Ascending aorta (tissue), 2 donors: Measurements from ENCODE around the gene INTS15. TPM values are rescaled to one million over a fixed set of nuclear protein-coding genes. Genes with fewer than 3 reads are reported as not detected.
A peak's percentile ranks its signal among the peaks of the same experiment; 100 is the strongest.

Experiments
- DNase-seq, 2 donors: peaks; one replicate each; pipeline ENCODE4 v3.0.0-alpha.2; 2019; ENCODE audit warnings: low spot score in 2 of 2
- H3K27ac ChIP-seq, 2 donors: fragments of 200-600 bp; sonication (generic); one replicate each; pipeline ENCODE4 v1.5.1; 2016 to 2017; ENCODE audit warnings: mild to moderate bottlenecking in 1 of 2
- H3K27me3 ChIP-seq: fragments of 200-600 bp; sonication (generic); one replicate; pipeline ENCODE4 v1.5.1; 2017
- H3K36me3 ChIP-seq, 2 donors: fragments of 200-600 bp; sonication (generic); one replicate each; pipeline ENCODE4 v1.5.1; 2016
- H3K4me1 ChIP-seq, 2 donors: fragments of 200-600 bp; sonication (generic); one replicate each; pipeline ENCODE4 v1.5.1; 2016 to 2017; ENCODE audit warnings: mild to moderate bottlenecking in 1 of 2
- H3K4me3 ChIP-seq, 2 donors: fragments of 200-600 bp; sonication (generic); one replicate each; pipeline ENCODE4 v1.5.1; 2016 to 2017; ENCODE audit warnings: mild to moderate bottlenecking in 1 of 2
- H3K9me3 ChIP-seq, 2 donors: fragments of 200-600 bp; sonication (generic); one replicate each; pipeline ENCODE4 v1.5.1; 2016
- CTCF ChIP-seq, 3 experiments: fragments of 200-600 bp in 2 of 3; fragments of 450-650 bp in 1 of 3; sonication (generic) in 2 of 3; IDR thresholded peaks; one replicate each; pipeline ENCODE4 v1.5.1; 2016 to 2019; ENCODE audit warnings: antibody characterized with exemption in 3 of 3, mild to moderate bottlenecking in 1 of 3, moderate library complexity in 1 of 3
- intact Hi-C: fragments of 100-400 bp; cut with DNase I; formaldehyde crosslinking; loops from one replicate; pipeline ENCODE4 v1.15.1; 2023
- total RNA-seq: library from RNA; depleted of rRNA; stranded (reverse); fragments of >200 nt; gene quantifications from one replicate; pipeline ENCODE4 v1.1.0, GENCODE V29; 2016

The INTS15 gene
- total RNA-seq, 1 donor from 2014 or later: 15.2 TPM

DNA sequence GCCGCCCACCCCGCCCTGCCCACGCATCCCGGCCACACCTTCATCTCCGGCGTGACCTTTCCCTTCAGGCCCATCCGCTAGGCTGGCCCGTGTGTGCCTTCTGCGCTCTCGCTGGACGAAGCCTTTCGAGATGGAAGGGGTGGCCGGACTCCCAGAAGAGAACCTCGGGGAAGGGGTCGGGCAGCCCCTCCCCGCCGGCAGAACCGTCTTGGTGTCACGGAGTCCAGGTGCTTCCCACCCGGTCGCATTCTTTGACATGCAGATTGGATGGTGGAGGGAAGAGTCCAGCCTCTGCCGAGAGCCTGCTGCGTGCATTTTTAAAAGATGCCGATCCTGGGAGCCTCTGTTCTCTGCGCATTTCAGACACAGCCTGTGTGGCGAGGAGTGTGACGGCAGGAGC is 18.3 kb downstream of the INTS15 start:
- Histone ChIP-seq H3K4me1 (no peaks in the 10 kb centered on the region), H3K27me3 (no peaks in the 10 kb centered on the region), H3K27ac (no peak overlapping the region), H3K9me3 (no peaks in the 10 kb centered on the region), H3K36me3 (peaks cover 15 to 63% of the 10 kb centered on the region in 2 donors), H3K4me3 (no peak overlapping the region)
- intact Hi-C loops: no loop called here
- TF ChIP-seq CTCF (IDR thresholded peaks at IDR 0.05): no peak
- DNase-seq: no peak

GRCh38 chr7:6608794-6609193 is 19.0 kb downstream of the INTS15 start:
- Histone ChIP-seq H3K27ac (no peak overlapping the region), H3K4me3 (no peak overlapping the region), H3K9me3 (no peaks in the 10 kb centered on the region), H3K4me1 (no peaks in the 10 kb centered on the region), H3K36me3 (peaks cover 9 to 56% of the 10 kb centered on the region in 2 donors), H3K27me3 (no peaks in the 10 kb centered on the region)
- DNase-seq: no peak
- intact Hi-C loops: no loop called here
- no peak for TF ChIP-seq CTCF (IDR thresholded peaks at IDR 0.05)

DNA sequence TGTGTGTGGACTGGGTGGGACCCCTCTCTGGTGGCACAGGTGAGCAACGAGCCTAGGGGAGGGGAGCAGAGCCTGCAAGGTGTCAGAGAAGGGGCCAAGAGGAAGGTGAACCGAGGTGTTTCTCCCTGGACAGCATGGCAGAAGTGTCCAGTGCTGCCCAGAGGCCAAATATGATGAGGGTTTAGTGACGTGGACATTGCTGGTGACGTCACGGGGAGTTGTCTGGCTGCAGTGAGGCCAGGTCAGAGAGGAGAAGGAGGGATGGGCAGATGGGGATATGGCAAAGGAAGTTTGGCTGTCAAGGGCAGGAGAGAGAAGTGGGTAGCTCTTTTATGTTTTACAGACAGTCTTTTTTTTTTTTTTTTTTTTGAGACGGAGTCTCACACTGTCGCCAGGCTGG is 23.0 kb downstream of the INTS15 start:
- intact Hi-C loops: no loop called here
- no peak for DNase-seq
- Histone ChIP-seq H3K36me3 (peaks cover 10 to 21% of the 10 kb centered on the region in 2 donors), H3K9me3 (no peaks in the 10 kb centered on the region), H3K4me1 (peaks cover 3 to 12% of the 10 kb centered on the region in 2 donors), H3K4me3 (no peak overlapping the region), H3K27ac (no peak overlapping the region), H3K27me3 (no peaks in the 10 kb centered on the region)
- TF ChIP-seq CTCF (IDR thresholded peaks at IDR 0.05): no peak

- intact Hi-C loops: no loop called here
- Histone ChIP-seq H3K36me3 (peaks cover 4 to 13% of the 10 kb centered on the region in 2 donors), H3K27ac (no peak overlapping the region), H3K9me3 (no peaks in the 10 kb centered on the region), H3K4me3 (no peak overlapping the region), H3K4me1 (peaks cover 3 to 12% of the 10 kb centered on the region in 2 donors), H3K27me3 (no peaks in the 10 kb centered on the region)
- DNase-seq: no peak
- no peak for TF ChIP-seq CTCF (IDR thresholded peaks at IDR 0.05)
Measured at GRCh38 chr7:6613706-6614105, 23.9 kb downstream of the INTS15 start.

DNA sequence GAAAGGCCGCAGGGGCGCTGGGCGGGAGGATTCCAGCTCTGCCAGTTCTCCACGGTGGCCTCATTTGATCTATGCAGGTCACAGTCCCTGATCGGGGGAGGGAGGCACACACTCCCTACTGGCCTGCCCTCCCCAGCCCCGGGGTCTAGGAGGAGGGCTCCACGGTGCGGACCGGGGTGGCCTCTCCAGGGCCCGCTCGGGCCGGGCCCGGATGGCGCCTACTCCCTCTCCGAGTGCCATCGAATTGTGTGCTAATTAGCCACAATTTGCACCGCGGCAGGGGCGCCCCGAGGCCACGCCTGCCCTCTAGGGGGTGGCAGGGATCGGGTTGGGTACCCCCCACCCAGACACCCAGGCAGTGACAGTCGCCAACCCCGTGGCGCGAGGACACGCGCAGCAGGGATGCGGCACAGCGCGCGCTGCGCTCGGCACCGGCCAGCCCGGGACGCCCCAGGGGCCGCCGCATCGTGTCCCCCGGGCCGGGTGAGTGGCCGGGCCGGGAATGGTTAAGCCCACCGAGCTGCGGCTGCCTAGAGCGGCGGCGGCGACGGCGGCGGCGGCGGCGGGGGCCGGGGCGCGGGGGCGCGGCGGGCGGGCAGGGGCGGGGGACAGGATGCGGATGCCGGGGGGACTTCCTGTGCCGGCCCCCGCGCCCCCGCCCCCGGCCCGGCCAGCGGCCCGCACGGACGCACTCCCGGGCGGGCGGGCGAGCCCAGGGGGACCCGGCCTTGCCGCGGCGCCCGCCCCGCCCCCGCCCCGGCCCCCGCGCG is 25.3 kb downstream of the INTS15 start, which contains the start of gene ZNF853:
Gene ZNF853 (plus strand): TSS at position 658 of the 770 bp plus-strand sequence. CDS start 565 bp downstream, outside the sequence.
- H3K4me1 ChIP-seq: peaks cover 3 to 12% of the 10 kb centered on the region in 2 donors
- intact Hi-C loops: no loop called here
- no peak for TF ChIP-seq CTCF (IDR thresholded peaks at IDR 0.05)
- no peak for DNase-seq
- no peaks in the 10 kb centered on the region for H3K9me3 ChIP-seq
- H3K27me3 ChIP-seq: no peaks in the 10 kb centered on the region
- peak within 1 kb of the TSS; percentile 65 to 77 for H3K4me3 ChIP-seq
- peak within 1 kb of the TSS; percentile 53 to 69 for H3K27ac ChIP-seq
- H3K36me3 ChIP-seq: peaks cover 4 to 5% of the 10 kb centered on the region in 2 donors
